Measurements from ENCODE around the gene AP1M1.

GRCh38 chr19:16247353-16248182, 49.9 kb downstream of the AP1M1 start:
- TF ChIP-seq CTCF (IDR thresholded peaks at IDR 0.05) = peak; percentile 91 to 98 (median 95)
- no peak for TF ChIP-seq POLR2A (IDR thresholded peaks at IDR 0.05)

Measured in heart left ventricle (tissue), 13 donors.